Fibroblast of skin of right quadriceps (primary cell): ENCODE results near the gene SRR.

Experiments used
- DNase-seq: peaks from one replicate; pipeline ENCODE4 v3.0.0-alpha.2; 2013

SRR gene

DNA sequence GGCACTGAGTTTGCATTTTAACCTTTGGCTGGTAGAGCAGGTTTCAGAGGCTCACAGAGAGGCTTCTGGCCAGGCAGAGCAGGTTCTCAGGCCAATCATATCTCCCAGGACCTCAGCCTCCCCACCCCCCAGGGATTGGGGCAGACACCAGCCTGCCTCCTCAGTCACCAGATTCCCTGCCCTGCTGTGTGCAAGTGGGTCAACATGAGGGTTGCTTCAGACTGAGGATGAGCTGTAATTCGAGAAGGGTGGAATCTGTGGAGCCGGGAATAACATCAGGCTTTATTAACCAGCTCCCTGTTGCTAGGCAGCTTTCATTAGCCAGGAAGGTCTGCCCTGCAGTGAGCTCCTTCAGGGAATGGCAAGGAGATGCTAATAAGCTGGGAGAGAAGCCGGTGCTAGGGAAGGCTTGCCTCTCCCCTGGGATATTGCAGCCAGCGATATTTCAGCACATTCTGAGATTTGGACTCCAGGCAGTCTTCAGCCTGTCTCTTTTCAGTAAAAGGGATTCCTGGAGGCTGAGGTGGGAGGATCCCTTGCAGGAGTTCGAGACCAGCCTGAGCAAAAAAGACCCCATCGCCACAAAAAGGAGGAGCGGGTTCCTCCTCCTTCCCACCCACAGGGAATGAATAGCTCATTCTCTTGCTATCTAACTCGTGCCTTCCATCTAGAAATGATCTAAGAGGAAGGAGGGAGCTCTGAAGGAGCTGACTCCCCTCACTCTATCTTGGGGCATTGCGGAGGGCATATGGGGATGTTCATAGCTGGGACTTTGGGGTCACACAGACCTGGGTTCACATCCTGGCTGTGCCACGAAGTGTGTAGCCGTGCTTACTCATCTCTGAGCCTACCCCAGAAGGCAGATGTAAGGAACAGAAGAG is 44.3 kb downstream of the SRR start:
- DNase-seq, result peak; percentile 84

DNA sequence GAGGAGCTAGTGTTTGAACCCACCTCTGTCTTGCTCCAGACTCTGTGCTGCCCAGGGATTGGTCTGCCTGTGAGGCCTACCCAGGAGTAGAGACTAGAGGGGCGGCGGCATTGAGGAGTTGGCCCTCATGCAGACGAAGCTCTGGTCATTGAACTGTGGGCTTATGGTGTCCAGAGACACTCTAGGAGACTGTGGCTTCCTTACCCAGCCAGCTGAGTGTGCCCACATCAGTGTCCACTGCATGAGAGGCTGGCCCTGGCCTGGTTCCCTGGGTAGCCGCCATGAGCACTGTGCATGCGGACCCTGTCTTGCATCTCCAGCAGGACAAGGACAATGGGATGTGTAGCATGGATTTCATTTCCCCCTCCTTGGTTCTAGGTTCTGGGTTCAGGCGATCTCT is 47.5 kb downstream of the SRR start:
- DNase-seq, result no peak

DNA sequence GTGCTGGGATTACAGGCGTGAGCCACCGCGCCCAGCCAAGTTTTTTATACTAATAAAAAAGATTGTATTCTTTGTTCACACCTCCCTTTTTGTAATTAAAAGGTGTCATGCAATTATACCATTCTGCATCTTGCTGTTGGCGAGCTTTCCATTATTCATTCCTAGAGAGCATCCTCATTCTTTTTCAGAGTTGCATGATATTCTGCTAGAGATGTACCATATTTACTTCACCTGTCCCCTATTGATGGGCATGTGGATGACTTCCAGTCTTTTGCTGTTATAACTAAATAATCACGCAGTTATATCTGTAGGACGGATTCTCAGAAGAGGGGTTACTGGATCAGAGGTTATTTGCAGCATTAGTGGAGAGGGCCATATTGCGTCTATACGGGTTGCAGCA is 50.6 kb downstream of the SRR start:
- DNase-seq, result no peak

DNA sequence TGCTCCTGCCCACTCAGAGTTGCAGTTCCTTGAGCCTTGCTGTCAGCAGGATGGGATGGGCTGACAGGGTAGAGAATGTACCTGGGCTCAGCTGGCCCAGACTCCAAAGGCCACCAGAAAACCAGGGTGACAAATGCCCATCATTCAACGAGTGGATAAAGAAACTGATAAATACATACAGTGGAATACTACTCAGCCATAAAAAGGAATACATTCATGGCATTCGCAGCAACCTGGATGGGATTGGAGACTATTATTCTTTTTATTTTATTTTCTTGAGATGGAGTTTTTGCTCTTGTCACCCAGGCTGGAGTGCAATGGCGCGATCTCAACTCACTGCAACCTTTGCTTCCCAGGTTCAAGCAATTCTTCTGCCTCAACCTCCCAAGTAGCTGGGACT is 53.5 kb downstream of the SRR start:
- no peak for DNase-seq

DNA sequence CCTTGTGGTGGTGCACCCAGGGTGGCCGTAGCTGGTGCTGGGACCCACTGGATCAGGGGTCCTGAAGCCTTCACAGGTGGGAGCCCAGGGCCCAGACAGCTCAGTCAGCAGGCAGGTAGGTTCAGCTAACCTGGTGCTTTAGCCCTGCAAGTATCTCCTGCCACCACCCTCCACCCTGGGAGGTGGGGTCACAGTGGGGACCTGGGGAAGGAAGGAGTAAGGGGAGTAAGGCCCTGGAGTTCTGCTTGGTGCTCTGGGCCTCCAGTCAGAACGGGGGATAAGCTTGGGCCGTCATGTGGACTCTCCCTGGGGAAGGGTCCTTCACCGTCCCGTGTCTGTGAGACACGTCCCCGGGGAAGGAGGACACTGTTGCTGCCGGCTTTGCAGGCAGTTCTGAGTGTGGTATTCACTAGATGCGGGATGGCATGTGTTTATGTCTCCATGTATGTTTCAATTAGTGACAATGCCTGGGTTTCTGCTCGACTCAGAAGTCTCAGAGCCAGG is 54.2 kb downstream of the SRR start:
- no peak for DNase-seq

DNA sequence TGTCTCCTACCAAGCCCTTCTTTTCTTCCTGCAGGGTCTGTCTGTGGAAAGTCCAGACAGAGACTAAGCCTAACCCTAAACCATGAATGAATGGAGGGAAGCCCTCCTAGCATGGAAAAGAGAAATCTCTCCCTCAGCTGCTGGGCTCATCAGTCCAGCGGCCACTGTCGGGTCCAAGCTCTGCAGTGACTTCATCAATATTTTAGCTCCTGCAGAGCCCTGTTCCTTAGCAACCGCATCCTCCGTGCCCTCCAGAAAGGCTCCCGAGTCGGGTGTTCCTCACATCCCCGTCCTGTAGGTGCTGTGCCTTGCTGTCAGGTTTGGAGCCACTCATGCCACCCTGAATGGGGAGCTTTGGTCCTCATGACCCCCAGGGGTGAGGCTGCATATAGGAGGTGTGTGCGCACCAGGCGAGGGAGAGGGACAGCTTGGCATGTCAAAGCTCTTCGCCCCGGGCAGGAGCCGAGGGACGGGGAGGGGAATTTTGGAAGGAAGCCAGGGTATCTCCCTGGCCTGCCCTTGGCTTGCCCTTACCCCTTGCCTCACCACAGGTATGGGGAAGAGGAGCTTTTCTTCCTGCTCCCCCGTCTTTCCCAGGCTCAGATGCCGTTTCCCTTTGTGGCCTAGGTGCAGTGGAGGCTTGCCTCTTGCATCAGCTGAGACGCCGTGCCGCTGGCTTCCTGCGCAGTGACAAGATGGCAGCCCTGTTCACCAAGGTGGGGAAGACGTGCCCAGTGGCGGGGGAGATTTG is 57.4 kb downstream of the SRR start:
- DNase-seq, result no peak

DNA sequence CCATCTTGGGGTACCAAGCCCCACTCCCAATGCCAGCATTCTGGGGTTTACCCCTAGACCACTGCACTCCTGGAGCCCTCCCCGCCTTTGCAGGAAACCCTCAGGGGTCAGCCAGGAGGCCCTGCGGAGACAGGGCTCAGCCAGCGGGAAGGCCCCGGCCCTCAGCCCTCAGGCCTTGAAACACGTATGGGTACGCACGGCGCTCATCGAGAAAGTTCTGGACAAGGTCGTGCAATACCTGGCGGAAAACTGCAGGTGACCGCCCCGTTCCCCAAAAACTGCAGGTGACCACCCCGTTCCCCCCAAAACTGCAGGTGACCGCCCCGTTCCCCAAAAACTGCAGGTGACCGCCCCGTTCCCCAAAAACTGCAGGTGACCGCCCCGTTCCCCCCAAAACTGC is 58.3 kb downstream of the SRR start:
- DNase-seq, result no peak

DNA sequence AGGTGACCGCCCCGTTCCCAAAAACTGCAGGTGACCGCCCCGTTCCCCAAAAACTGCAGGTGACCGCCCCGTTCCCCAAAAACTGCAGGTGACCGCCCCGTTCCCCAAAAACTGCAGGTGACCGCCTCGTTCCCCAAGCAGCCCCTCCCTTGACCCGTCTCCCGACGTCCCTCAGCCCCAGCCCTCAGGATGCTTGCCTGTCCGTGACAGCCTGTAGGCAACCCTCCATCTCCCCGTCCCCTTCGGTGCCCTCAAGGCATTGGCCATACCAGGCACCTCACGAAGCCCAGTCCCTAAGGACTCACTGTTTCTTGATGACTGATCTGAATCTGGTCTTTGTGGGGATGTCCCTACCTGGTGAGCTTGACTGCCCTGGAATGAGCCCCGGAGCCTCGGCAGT is 58.7 kb downstream of the SRR start:
- DNase-seq, result no peak

DNA sequence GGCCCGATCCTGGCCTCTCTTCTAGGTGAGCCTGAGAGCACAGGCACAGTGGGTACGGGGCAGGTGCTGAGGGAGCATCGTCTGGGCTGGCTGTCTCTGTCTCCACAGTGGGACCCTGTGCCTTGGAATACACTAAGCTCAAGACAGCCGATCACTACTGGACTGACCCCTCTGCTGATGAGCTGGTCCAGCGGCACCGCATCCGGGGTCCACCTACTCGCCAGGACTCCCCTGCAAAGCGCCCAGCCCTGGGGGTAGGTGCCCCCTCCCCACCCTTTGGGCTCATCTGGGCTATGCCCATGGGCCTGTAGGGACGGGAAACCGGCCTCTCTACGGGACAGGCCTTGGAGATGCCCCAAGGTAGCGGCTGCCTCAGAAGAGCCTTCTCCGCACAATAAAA is 59.1 kb downstream of the SRR start:
- DNase-seq, result no peak

DNA sequence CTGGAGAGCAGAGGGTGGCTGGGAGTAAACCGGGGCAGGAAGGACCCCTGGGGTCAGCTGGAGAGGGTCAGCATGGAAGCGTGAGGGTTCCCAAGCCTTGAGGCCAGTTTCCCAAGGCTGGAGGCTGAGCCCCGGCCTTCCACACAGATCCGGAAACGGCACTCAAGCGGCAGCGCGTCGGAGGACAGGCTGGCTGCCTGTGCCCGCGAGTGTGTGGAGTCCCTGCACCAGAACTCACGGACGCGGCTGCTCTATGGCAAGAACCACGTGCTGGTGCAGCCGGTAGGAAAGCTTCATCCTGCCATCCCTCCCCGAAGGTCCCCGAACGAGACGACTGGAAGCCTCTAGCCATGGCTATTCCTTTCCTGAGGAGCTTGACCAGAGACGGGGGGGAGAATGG is 59.6 kb downstream of the SRR start:
- no peak for DNase-seq

DNA sequence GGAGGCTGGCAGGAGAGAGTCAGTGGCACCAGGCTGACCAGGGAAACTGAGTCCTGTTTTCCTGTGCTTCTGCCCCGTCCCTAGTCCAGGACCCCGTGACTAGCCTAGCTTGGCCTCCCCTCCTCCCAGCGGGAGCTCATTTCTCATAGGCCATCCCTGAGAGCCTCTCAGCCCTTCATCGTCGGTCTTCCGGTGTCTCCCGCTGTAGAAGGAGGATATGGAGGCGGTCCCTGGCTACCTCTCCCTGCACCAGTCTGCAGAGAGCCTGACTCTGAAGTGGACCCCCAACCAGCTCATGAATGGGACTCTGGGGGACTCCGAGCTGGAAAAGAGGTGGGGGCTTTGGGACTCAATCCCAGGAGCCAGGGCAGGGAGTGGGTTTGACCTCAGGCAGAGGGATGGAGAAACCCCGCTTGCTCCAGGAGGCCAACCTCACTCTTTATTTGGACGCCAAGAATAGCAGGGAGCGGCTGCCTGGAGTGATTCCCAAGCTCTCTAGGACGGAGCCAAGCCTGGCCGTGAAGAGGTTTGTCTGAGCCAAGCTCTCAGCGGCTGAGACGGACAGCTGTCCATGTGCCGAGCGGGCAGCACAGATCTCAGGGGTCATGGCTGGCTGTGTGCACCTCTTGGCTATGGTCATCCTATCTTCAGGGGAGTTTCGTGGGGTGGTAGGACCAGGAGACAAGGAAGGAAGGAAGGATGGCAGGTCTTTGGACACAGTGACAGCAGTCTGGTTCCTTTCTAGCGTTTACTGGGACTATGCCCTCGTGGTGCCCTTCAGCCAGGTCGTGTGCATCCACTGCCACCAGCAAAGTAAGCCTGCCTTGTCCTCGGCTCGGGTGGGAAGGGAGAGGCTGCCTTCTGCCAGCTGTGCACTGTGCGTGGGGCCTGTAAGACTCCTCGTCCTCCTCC is 60.4 kb downstream of the SRR start:
- no peak for DNase-seq

DNA sequence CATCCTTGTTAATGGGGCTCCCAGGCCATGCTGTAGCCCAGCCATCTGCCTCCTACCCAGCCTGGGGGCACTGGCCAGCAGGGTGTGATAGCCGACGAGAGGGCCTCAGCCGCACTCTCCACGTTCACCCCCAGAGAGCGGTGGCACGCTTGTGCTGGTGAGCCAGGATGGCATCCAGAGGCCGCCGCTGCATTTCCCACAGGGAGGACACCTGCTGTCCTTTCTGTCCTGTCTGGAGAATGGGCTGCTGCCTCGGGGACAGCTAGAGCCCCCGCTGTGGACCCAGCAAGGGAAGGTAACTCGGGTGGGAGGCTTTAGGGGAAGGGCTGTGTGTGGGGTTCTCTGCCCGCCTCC is 61.0 kb downstream of the SRR start:
- DNase-seq, result no peak

DNA sequence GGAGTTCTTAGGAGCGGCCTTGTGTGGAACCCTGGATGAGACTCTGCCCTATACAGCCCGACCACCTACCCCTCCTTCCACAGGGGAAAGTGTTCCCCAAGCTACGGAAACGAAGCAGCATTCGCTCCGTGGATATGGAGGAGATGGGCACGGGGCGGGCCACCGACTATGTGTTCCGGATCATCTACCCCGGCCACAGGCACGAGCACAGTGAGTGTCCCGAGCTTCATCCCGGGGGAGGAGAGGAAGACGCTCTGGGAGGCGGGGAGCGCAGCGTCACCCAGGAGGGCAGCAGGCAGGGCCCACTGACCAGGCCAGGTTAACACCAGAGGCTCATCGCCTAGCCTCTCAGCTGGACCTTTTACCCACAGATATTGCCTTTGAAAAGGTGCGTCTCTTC is 61.4 kb downstream of the SRR start:
- no peak for DNase-seq

DNA sequence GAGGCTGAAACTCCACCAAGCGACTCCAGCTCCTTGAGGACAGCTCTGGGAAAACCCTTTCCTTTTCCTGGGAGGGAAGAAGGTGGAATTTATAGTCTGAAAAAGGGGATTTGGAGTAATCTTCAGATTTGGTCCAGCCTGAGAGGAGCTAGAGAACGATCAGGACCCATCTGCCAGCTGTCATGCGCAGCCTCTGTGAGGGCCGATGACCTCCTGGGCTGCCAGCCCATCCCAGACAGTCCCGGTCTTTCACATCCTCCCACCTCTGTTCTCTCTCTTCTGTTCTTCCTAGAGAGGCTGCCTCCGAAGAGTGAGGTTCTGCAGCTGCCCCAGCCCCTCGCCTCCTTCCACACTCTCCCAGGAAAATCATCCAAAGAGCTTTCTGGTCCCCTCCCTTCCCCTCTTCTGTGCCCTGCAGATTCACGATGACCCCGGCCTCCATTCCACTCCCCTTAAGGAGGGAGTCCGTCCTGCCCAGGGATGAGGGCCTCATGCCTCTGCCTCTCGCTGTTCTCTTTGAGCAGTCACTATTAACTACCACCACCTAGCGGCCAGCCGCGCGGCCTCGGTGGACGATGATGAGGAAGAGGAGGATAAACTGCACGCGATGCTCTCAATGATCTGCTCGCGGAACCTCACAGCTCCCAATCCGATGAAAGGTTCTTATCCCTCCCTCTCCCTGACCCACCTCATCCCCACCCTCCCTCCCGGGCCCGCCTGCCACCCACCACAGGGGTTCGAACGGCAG is 63.2 kb downstream of the SRR start:
- no peak for DNase-seq

DNA sequence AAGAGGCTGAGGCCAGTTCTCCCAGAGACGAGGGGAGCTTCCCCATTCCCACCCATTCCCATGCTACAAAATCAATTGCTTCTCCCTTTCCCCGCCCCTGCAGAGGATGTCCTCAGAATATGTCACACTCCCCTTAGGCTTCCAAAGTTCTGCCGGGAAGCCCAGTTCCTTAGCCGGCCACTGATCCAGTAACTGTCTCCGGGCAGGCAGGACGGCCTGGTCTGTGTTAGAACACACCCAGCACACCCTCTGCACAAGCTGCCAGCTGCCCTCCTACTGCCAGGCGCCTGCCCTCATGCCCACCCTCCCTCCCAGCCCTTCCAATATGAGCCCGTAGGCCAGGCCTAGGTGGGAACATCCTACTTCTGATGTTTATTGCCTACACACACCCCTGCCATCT is 64.6 kb downstream of the SRR start:
- no peak for DNase-seq

DNA sequence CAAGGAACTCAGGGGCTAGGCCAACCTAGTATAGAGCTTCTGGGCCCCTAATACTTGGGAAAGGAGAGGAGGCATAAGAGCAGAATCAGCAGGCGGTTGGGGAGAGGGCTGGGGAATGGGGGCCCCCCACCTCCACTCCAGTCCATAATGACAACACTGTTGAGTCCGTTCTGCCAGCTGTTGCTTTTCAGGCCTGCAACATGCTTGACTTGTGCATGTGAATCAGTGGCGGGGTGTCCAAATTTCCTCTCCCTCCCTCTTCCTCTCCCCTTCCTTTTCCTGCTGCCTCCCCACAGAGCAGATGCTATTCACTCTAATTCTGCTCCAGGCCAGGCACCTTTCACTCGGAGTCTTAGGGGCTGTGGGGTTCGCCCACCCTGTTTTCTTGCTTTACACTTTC is 65.3 kb downstream of the SRR start:
- no peak for DNase-seq

DNA sequence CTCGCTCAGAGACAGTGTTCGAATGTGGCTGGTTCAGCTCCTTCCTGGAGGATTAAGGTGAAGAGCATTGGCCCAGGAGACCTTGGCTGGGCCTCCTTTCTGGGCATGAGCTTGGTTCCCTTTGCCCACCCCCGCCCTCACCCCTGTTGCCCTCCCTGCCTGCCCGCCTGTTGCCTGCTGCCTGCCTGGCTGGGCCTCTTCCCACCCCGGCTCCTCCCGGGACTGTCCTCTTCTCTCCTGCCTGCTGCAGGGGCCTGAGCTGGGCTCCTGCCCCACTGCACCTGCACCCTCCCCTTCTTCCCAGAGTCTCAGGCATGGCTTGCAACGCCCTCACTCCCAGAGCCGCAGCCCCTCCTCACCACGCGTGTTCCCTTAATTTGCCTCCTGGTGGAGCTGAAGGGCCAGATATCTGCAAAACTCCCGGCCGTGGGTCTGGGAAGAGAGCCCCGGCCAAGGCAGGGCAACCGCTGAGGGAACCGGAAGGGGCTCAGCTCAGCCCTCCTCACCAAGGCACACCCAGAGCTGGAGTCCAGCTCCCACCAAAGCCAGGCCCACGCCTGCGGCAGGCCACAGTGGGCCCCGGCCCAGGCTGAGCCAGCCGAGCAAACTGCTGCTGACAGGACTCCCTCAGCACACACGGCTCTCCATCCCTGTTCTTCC is 65.9 kb downstream of the SRR start:
- DNase-seq, result no peak

DNA sequence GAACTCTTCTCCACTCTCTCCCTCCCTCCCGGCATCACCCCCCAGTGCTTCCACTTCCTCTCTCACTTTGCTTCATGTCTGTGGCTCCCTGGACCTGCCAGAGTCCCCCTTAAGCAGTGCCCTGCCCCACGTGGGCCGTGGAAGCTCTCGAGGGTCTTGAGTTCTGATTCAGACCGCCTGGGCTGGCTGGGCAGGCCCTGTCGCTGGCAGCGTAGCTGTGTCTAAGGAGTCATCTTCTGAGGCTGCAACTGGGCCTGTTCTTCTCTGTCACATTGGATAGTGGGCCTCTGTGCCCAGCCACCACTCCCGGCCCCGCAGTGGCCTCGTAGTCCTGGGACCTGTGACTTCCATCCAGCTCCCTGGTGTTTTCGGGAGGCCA is 66.5 kb downstream of the SRR start:
- no peak for DNase-seq

DNA sequence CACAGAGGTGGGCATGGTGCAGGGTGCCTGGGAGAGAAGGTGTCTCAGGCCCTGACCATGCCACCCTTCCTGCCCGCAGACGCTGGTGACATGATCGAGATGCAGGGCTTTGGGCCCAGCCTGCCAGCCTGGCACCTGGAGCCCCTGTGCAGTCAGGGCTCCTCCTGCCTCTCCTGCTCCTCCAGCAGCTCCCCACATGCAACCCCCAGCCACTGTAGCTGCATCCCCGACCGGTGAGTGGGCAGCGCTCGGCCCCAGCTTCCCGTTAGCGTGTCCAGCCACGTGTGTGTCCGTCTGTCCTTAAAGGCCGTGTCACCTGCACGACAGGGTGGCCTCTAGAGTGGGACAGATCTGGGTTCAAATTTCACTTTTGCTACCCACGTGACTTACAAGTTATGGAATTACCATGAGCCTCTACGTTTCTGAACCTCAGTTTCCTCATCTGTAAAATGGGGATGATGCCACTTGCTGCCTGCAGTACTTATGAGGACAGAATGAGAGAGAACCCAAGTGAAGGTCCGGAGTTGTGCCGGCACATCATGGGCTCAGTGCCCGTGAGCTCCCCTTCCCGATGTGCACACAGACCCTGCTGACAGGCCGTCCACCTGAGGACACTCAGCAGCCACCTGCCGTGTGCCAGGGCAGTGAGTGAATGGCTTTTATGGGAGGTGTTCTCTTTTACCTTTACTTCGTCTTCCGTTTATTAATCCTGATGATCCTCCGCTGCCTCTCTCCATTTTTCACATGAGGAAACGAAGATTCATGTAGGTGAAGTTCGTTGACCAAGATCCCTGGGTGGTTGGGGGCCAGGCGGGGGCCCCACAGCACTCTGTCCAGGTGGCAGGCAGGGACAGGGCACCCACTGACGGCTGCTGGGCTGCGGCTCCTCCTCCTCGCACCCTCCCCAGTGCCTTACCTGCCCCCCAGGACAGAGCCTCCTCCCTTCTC is 67.7 kb downstream of the SRR start:
- no peak for DNase-seq

DNA sequence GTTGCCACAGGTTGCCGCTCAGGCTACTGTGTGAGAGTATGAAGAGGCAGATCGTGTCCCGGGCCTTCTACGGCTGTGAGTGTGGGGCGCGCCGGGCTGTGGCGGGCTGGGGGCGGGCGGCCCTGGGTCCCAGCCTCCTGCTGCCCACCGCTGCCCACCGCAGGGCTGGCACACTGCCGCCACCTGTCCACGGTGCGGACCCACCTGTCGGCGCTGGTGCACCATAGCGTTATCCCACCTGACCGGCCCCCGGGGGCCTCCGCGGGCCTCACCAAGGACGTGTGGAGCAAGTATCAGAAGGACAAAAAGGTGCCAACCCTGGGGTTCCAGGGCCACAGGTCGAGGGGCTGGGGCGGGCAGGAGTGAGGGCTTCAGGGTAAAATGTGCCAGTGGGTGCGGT is 68.4 kb downstream of the SRR start:
- DNase-seq, result no peak

DNA sequence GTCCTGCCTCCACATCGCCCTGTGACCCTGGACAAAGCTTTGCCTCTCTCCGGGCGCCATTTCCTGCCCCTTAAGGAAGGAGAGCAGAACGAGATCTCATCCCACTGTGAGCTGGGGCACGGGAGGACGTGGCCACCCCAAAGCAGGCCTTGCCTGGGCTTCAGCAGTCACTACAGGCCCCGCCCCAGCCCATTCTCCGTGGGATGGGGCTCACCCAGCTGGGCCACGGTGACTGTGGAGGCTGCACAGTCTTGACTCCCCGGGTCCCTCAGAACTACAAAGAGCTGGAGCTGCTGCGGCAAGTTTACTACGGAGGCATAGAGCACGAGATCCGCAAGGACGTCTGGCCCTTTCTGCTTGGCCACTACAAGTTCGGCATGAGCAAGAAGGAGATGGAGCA is 68.9 kb downstream of the SRR start:
- no peak for DNase-seq
